ENCODE results near the gene NKD2. TPM values are rescaled to one million over a fixed set of nuclear protein-coding genes. Genes with fewer than 3 reads are reported as not detected.

The NKD2 gene
- total RNA-seq, 1 experiment from 2014 or later: 0.57 TPM

GRCh38 chr5:1013948-1014301 is 5.3 kb downstream of the NKD2 start:
- Histone ChIP-seq H3K4me1 (replicated peaks; ENCODE audit: insufficient read depth) (no peaks in the 10 kb centered on the region), H3K27ac (no peak overlapping the region), H3K4me3 (no peak overlapping the region), H3K79me2 (ENCODE audit: low read depth) (no peaks in the 10 kb centered on the region), H3K27me3 (ENCODE audit: insufficient read depth, low read depth) (peaks cover 90% of the 10 kb centered on the region), H3K9me3 (ENCODE audit: insufficient read depth, low read depth) (no peaks in the 10 kb centered on the region), H4K20me1 (ENCODE audit: insufficient read depth) (no peaks in the 10 kb centered on the region), H3K4me2 (no peak overlapping the region), H3K36me3 (ENCODE audit: low read depth) (no peaks in the 10 kb centered on the region), H3K9me2 (ENCODE audit: insufficient read depth) (no peaks in the 10 kb centered on the region), H3F3A (ENCODE audit: insufficient read depth, low read depth) (no peaks in the 10 kb centered on the region; the same call in 1 of the 2 replicates), H2AFZ (no peak overlapping the region)
- DNase-seq: no peak
- POLR2A ChIA-PET (ENCODE audit: unreplicated experiment): no interaction called here
- CTCF ChIA-PET: no interaction called here
- TF ChIP-seq CTCF (conservative IDR thresholded peaks at IDR 0.05) (no peak), EZH2 (IDR thresholded peaks at IDR 0.05; ENCODE audit: low read depth) (no peak)
- no TSS peak for BruUV-seq (replicated peaks)
- intact Hi-C loops (cut with micrococcal nuclease; ENCODE audit: unreplicated experiment): no loop called here

GRCh38 chr5:1014346-1014745 is 5.7 kb downstream of the NKD2 start:
- H3K4me3 ChIP-seq: no peak overlapping the region
- no peaks in the 10 kb centered on the region; the same call in 1 of the 2 replicates for H3F3A ChIP-seq (ENCODE audit: insufficient read depth, low read depth)
- ChIA-PET POLR2A (ENCODE audit: unreplicated experiment) (no interaction called here), CTCF (no interaction called here)
- no TSS peak for BruUV-seq (replicated peaks)
- no peak overlapping the region for H2AFZ ChIP-seq
- no peak for DNase-seq
- no peaks in the 10 kb centered on the region for H3K9me3 ChIP-seq (ENCODE audit: insufficient read depth, low read depth)
- peaks cover 93% of the 10 kb centered on the region for H3K27me3 ChIP-seq (ENCODE audit: insufficient read depth, low read depth)
- H3K4me1 ChIP-seq (replicated peaks; ENCODE audit: insufficient read depth): no peaks in the 10 kb centered on the region
- intact Hi-C loops (cut with micrococcal nuclease; ENCODE audit: unreplicated experiment): no loop called here
- no peak overlapping the region for H3K27ac ChIP-seq
- no peaks in the 10 kb centered on the region for H3K79me2 ChIP-seq (ENCODE audit: low read depth)
- TF ChIP-seq EZH2 (IDR thresholded peaks at IDR 0.05; ENCODE audit: low read depth) (no peak), CTCF (conservative IDR thresholded peaks at IDR 0.05) (no peak)
- H3K4me2 ChIP-seq: no peak overlapping the region
- no peaks in the 10 kb centered on the region for H4K20me1 ChIP-seq (ENCODE audit: insufficient read depth)
- no peaks in the 10 kb centered on the region for H3K36me3 ChIP-seq (ENCODE audit: low read depth)
- H3K9me2 ChIP-seq (ENCODE audit: insufficient read depth): no peaks in the 10 kb centered on the region

GRCh38 chr5:1014781-1015221 is 6.2 kb downstream of the NKD2 start:
- no TSS peak for BruUV-seq (replicated peaks)
- H2AFZ ChIP-seq: no peak overlapping the region
- H3K4me2 ChIP-seq: no peak overlapping the region
- intact Hi-C loops (cut with micrococcal nuclease; ENCODE audit: unreplicated experiment): no loop called here
- TF ChIP-seq CTCF (conservative IDR thresholded peaks at IDR 0.05): no peak
- no peak for TF ChIP-seq EZH2 (IDR thresholded peaks at IDR 0.05; ENCODE audit: low read depth)
- no peaks in the 10 kb centered on the region for H3K79me2 ChIP-seq (ENCODE audit: low read depth)
- no peaks in the 10 kb centered on the region for H3K9me2 ChIP-seq (ENCODE audit: insufficient read depth)
- H3K4me3 ChIP-seq: no peak overlapping the region
- H3K27me3 ChIP-seq (ENCODE audit: insufficient read depth, low read depth): peaks cover 96% of the 10 kb centered on the region
- no peaks in the 10 kb centered on the region for H3K36me3 ChIP-seq (ENCODE audit: low read depth)
- no peaks in the 10 kb centered on the region for H4K20me1 ChIP-seq (ENCODE audit: insufficient read depth)
- no peaks in the 10 kb centered on the region; the same call in 1 of the 2 replicates for H3F3A ChIP-seq (ENCODE audit: insufficient read depth, low read depth)
- no peak for DNase-seq
- no peak overlapping the region for H3K27ac ChIP-seq
- POLR2A ChIA-PET (ENCODE audit: unreplicated experiment): interaction anchor here (0.5 kb wide), 1 partner anchor 146 kb away, joined by 3 read pairs; no protein-coding TSS in a partner anchor
- CTCF ChIA-PET: no interaction called here
- no peaks in the 10 kb centered on the region for H3K4me1 ChIP-seq (replicated peaks; ENCODE audit: insufficient read depth)
- no peaks in the 10 kb centered on the region for H3K9me3 ChIP-seq (ENCODE audit: insufficient read depth, low read depth)
